GM21447 (cell line): Measurements from ENCODE around the gene FAM241B.

ENCODE experiments used
- ATAC-seq: cut with Tn5 transposase; IDR thresholded peaks from one replicate; pipeline ENCODE4 v1.9.1; 2021; ENCODE audit not compliant: unreplicated experiment

The FAM241B gene

GRCh38 chr10:69633673-69634635, 3.9 kb downstream of the FAM241B start:
- ATAC-seq, result no peak

- no peak for ATAC-seq
These were observed 4.8 kb downstream of the FAM241B start for GRCh38 chr10:69634759-69635425.

GRCh38 chr10:69635428-69636272, 5.6 kb downstream of the FAM241B start:
- no peak for ATAC-seq

GRCh38 chr10:69636273-69636575, 6.2 kb downstream of the FAM241B start:
- no peak for ATAC-seq

- no peak for ATAC-seq
These were observed 6.9 kb downstream of the FAM241B start for GRCh38 chr10:69636626-69637605.

GRCh38 chr10:69638642-69639041, 8.6 kb downstream of the FAM241B start:
- no peak for ATAC-seq

GRCh38 chr10:69639291-69640195, 9.5 kb downstream of the FAM241B start:
- no peak for ATAC-seq

- ATAC-seq, result no peak
These were observed 10.3 kb downstream of the FAM241B start for GRCh38 chr10:69640196-69640980.

- ATAC-seq, result no peak
These were observed 11.4 kb downstream of the FAM241B start for GRCh38 chr10:69641261-69641980.

- no peak for ATAC-seq
These were observed 12.7 kb downstream of the FAM241B start for GRCh38 chr10:69642747-69643146.

GRCh38 chr10:69643779-69644657, 14.0 kb downstream of the FAM241B start:
- no peak for ATAC-seq

GRCh38 chr10:69644658-69645295, 14.7 kb downstream of the FAM241B start:
- no peak for ATAC-seq

GRCh38 chr10:69645296-69646184, 15.5 kb downstream of the FAM241B start:
- no peak for ATAC-seq

GRCh38 chr10:69646185-69647060, 16.4 kb downstream of the FAM241B start:
- ATAC-seq, result no peak
